Activated naive CD4-positive, alpha-beta T cell treated with Interleukin-2 at 50 U/mL for 16 hours (primary cell): Measurements from ENCODE around the gene AMZ1.
"Not testable (repeated sequence)": the region's sequence is repeated elsewhere in the genome, so short reads cannot be mapped to it uniquely, and the experiment has no call there.

Source experiments
- DNase-seq: peaks from one replicate; pipeline ENCODE4 v3.0.0-alpha.2; 2020

The AMZ1 gene

DNA sequence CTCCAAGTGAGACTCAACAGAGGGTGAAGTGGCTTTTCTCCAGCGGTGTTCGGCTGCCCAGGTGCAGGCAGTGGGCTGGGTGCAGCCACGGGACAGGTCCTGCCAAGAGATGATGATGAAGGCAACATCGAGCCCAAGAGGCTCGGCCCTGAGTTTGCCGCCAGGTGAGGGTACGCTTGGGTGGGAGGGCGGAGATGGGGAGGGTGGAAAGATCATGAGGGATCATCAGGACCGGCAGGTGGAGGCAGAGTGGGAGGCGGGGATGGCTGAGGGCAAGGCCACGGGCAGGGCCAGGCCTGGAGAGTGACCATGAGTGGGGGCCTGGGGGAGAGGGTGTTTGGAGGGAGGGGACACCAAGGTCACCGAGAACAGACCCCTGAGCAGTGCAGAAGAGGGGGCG lies 17.8 kb upstream of the AMZ1 start:
- DNase-seq, result no peak

DNA sequence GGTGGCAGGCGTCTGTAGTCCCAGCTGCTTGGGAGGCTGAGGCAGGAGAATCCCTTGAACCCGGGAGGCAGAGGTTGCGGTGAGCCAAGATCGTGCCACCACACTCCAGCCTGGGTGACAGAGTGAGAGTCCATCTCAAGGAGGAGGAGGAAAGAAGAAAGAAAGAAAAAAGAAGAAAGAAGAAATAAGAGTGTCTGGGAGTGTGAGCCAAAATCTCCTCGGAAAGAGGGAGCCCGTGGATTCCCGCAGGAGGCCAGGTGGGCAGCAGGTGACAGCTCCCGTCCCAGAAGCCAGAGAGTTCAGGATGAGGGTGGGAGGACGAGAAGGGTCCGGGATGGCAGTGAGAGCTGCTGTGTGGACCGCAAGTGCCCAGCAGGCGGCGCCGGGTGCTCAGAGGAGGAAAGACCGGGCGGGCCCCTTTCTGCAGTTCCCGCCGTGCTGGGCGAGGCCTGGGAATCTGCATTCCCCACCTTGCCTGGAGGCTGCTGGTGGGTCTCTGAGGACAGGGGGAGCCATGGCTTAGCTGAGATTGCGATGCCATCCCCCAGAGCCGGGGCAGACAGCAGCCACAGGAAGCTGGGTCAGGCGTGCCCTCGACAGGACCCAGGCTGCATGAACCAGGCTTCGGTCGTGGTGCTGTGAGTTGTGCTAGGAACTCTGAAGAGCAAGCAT lies 17.1 kb upstream of the AMZ1 start:
- DNase-seq, result peak; percentile 70

GRCh38 chr7:2673214-2673613 lies 14.8 kb upstream of the AMZ1 start:
- not testable (repeated sequence) for DNase-seq

GRCh38 chr7:2673934-2674333 lies 14.1 kb upstream of the AMZ1 start:
- no peak for DNase-seq

GRCh38 chr7:2675256-2675764 lies 12.7 kb upstream of the AMZ1 start:
- DNase-seq, result no peak

GRCh38 chr7:2676576-2676975 lies 11.4 kb upstream of the AMZ1 start:
- not testable (repeated sequence) for DNase-seq

GRCh38 chr7:2678454-2678853 lies 9.5 kb upstream of the AMZ1 start:
- not testable (repeated sequence) for DNase-seq

DNA sequence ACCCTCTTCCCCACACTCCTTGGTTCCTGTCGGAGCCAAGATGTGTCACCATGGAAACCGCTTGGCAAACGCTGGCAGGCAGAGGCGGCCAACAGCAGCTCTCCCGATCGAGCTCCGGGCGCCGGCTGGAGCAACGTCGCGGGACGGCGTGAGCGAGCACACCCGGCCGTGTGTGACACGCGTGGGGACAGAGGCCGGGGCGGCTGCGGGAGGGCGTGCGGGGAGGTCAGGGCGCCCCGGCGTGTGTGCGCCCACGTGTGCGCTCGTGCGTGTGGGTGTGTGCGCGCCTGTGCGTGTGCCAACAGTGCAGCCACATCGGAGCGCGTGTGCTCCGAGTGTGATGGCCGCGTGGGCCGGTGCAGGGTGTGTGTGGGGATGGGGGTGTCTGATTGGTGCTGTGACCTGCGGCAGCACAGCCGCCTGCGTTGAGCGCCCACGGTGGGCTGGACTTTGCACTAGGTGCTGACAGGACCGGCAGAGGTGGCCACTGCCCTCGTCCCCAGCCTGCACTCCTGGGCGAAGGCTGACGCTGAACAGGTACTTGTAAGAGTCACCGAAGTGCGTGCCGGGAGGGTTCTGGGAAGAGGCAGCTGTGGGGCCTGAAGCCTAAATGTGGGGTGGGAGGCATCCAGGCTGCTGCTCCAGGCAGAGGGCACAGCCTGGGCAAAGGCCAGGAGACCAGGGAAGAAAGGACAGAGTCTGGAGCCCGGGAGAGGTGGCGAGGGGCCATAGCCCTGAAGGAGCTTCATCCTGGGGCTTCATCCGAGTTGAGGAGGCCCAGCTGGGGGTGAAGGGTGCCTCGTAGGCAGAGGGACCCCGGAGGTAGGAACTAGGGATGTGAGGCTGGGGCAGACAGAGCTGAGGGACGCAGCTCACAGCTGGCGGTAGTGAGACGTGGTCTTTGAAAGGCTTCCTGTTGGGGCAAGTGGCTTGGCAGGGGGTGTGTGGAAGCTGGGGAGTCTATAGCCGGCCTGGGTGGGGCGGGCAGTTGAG lies 8.6 kb upstream of the AMZ1 start:
- DNase-seq, result not testable (repeated sequence)

GRCh38 chr7:2680256-2680655 lies 7.7 kb upstream of the AMZ1 start:
- no peak for DNase-seq

GRCh38 chr7:2680792-2681490 lies 7.1 kb upstream of the AMZ1 start:
- DNase-seq, result peak; percentile 49

- DNase-seq, result no peak
These were observed 5.8 kb upstream of the AMZ1 start for GRCh38 chr7:2681929-2682799.

DNA sequence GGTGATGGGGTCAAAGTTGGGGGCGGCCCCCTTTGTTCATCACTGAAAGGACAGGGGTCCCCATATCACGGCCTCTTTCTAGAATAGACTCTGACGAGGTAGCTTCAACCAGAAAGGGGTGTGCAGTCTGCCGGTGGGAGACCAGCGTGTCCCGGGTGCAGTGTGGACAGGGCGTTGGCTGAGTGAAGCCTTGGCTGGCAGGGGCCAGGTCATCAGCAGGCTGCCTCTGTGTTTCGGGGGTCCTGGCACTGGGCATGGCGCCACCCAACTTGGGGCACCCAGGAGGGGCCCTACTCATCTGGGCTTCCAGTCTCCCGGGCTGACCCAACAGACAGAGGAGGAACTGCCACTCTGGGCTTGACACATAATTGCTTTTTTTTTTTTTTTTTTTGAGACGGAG lies 3.5 kb upstream of the AMZ1 start:
- no peak for DNase-seq

DNA sequence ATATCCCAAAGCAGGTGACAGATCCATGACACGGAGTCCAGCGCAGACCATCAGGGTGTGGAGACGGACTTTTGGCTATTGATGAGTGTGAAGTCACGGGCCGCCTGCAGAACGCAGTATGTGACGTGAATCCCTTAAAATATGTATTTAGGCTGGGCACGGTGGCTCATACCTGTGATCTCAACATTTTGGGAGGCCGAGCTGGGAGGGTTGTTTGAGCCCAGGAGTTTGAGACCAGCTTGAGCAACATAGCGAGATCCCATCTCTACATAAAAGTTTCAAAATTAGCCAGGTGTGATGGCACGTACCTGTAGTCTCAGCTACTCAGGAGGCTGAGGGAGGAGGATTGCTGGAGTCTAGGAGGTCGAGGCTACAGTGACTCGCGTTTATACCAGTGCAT lies 1.9 kb upstream of the AMZ1 start:
- no peak for DNase-seq

GRCh38 chr7:2687338-2687869 lies 598 bp upstream of the AMZ1 start:
- no peak for DNase-seq

GRCh38 chr7:2688409-2689342 lies 674 bp downstream of the AMZ1 start:
- DNase-seq, result no peak

- DNase-seq, result no peak
These were observed 1.4 kb downstream of the AMZ1 start for GRCh38 chr7:2689343-2689847.

GRCh38 chr7:2689951-2690705 lies 2.1 kb downstream of the AMZ1 start:
- no peak for DNase-seq

GRCh38 chr7:2691011-2691707 lies 3.2 kb downstream of the AMZ1 start:
- DNase-seq, result no peak

GRCh38 chr7:2691932-2692439 lies 4.0 kb downstream of the AMZ1 start:
- DNase-seq, result not testable (repeated sequence)
